SK-N-SH (cell line): Measurements from ENCODE around the gene RBM12. TPM values are rescaled to one million over a fixed set of nuclear protein-coding genes. Genes with fewer than 3 reads are reported as not detected.

ENCODE experiments used
- CTCF ChIA-PET: fragments of 300-600, 350-600 bp; formaldehyde crosslinking; extraction: SDS; loops from one replicate; lab custom pipeline; 2021; lab: Yijun Ruan, JAX
- POLR2A ChIA-PET: fragments of 350-600 bp; sonication (Branson Sonifier 250); formaldehyde crosslinking; extraction: SDS; loops from one replicate; lab custom pipeline; 2020; ENCODE audit warnings: antibody characterized with exemption, inconsistent platforms; lab: Yijun Ruan, JAX
- DNase-seq: peaks from one replicate; pipeline ENCODE4 v3.0.0; 2012
- H2AFZ ChIP-seq: fragments of 200-600 bp; sonication (generic); 2 replicates; pipeline ENCODE4 v1.8.1; 2016; ENCODE audit warnings: antibody characterized with exemption, mild to moderate bottlenecking, low read depth
- H3F3A ChIP-seq: fragments of 200-600 bp; sonication (generic); replicated peaks from 2 replicates; pipeline ENCODE3; 2016; ENCODE audit warnings: antibody characterized with exemption, mild to moderate bottlenecking; ENCODE audit not compliant: insufficient read depth
- H3K27ac ChIP-seq, 2 experiments: fragments of 200-500 bp in 1 of 2; fragments of 200-600 bp in 1 of 2; sonication (Bioruptor generic) in 1 of 2; sonication (generic), shearing (Covaris generic) in 1 of 2; 2 replicates each; pipeline versions ENCODE4 v1.5.1 to v1.6.1; 2014 to 2016; ENCODE audit warnings: low read depth in 2 of 2, inconsistent platforms in 1 of 2, low read length in 1 of 2, mild to moderate bottlenecking in 1 of 2, mixed read lengths in 1 of 2
- H3K27me3 ChIP-seq: fragments of 200-600 bp; sonication (generic), shearing (Covaris generic); 2 replicates; pipeline ENCODE4 v1.6.1; 2016; ENCODE audit warnings: mixed run types; ENCODE audit not compliant: insufficient read depth
- H3K36me3 ChIP-seq, 2 experiments: fragments of 200-500 bp in 1 of 2; fragments of 200-600 bp in 1 of 2; sonication (Bioruptor generic) in 1 of 2; sonication (generic) in 1 of 2; replicated peaks in 1 of 2; 2 replicates each; pipeline versions ENCODE3 to v1.5.1; 2014 to 2016; ENCODE audit warnings: low read length in 1 of 2, mild to moderate bottlenecking in 1 of 2; ENCODE audit not compliant: insufficient read depth in 2 of 2, control insufficient read depth in 1 of 2
- H3K4me1 ChIP-seq, 2 experiments: fragments of 200-500 bp in 1 of 2; fragments of 200-600 bp in 1 of 2; sonication (Bioruptor generic) in 1 of 2; sonication (generic), shearing (Covaris generic) in 1 of 2; 2 replicates each; pipeline versions ENCODE4 v1.5.1 to v1.6.1; 2014 to 2016; ENCODE audit warnings: low read depth in 1 of 2, low read length in 1 of 2, mixed run types in 1 of 2; ENCODE audit not compliant: insufficient read depth in 2 of 2, control insufficient read depth in 1 of 2
- H3K4me2 ChIP-seq: fragments of 200-600 bp; sonication (generic), shearing (Covaris generic); 2 replicates; pipeline ENCODE4 v1.6.1; 2017; ENCODE audit warnings: mixed run types
- H3K4me3 ChIP-seq, 2 experiments: fragments of 200-500 bp in 1 of 2; fragments of 200-600 bp in 1 of 2; sonication (Bioruptor generic) in 1 of 2; sonication (generic), shearing (Covaris generic) in 1 of 2; 2 replicates each; pipeline versions ENCODE4 v1.5.1 to v1.8.1; 2014 to 2016; ENCODE audit warnings: low read depth in 2 of 2, inconsistent platforms in 1 of 2, low read length in 1 of 2, mild to moderate bottlenecking in 1 of 2, mixed read lengths in 1 of 2, moderate library complexity in 1 of 2
- H3K79me2 ChIP-seq: fragments of 200-600 bp; sonication (generic); 2 replicates; pipeline ENCODE4 v1.8.1; 2017; ENCODE audit warnings: mild to moderate bottlenecking; ENCODE audit not compliant: insufficient read depth
- H3K9ac ChIP-seq: fragments of 200-600 bp; sonication (generic); 2 replicates; pipeline ENCODE4 v1.6.1; 2017; ENCODE audit warnings: mixed run types
- H3K9me2 ChIP-seq: fragments of 200-600 bp; sonication (generic); 2 replicates; pipeline ENCODE4 v1.6.1; 2017; ENCODE audit warnings: mixed run types
- H3K9me3 ChIP-seq: fragments of 200-600 bp; sonication (generic); 2 replicates; pipeline ENCODE4 v1.6.1; 2017; ENCODE audit warnings: mixed run types, mild to moderate bottlenecking, moderate library complexity
- H4K20me1 ChIP-seq: fragments of 200-600 bp; sonication (generic); 2 replicates; pipeline ENCODE4 v1.6.1; 2017; ENCODE audit warnings: mild to moderate bottlenecking, mixed run types; ENCODE audit not compliant: insufficient read depth
- EP300 ChIP-seq, 2 experiments: IDR thresholded peaks; 2 replicates each; pipeline versions ENCODE4 v1.4.0 to v1.6.1; 2012; ENCODE audit warnings: borderline replicate concordance in 1 of 2, low read depth in 1 of 2, low read length in 1 of 2
- EZH2phosphoT487 ChIP-seq: fragments of 200-600 bp; sonication (generic); IDR thresholded peaks from 2 replicates; pipeline ENCODE4 v1.6.1; 2017; ENCODE audit warnings: low read depth, mixed run types, mild to moderate bottlenecking, antibody characterized with exemption, moderate library complexity, borderline replicate concordance
- FOSL2 ChIP-seq: IDR thresholded peaks from 2 replicates; pipeline ENCODE4 v1.4.0; 2012; ENCODE audit warnings: low read depth, mild to moderate bottlenecking, moderate library complexity, borderline replicate concordance
- FOXJ3 ChIP-seq: sonication (generic); formaldehyde crosslinking; IDR thresholded peaks from 2 replicates; pipeline ENCODE4 v1.5.1; 2020; ENCODE audit warnings: mild to moderate bottlenecking, missing genetic modification reagents
- FOXM1 ChIP-seq: IDR thresholded peaks from 2 replicates; pipeline ENCODE4 v1.4.0; 2012; ENCODE audit warnings: low read depth, mild to moderate bottlenecking
- IRF3 ChIP-seq: fragments of 150-350 bp; IDR thresholded peaks from 2 replicates; pipeline ENCODE4 v1.6.1; 2016; ENCODE audit warnings: mild to moderate bottlenecking, low read depth, low read length
- NRF1 ChIP-seq: IDR thresholded peaks from 2 replicates; pipeline ENCODE4 v1.6.1; 2012; ENCODE audit warnings: low read depth, mild to moderate bottlenecking, low read length
- RCOR1 ChIP-seq: fragments of 150-350 bp; IDR thresholded peaks from 2 replicates; pipeline ENCODE4 v1.6.1; 2017; ENCODE audit warnings: antibody characterized with exemption, low read length
- REST ChIP-seq: IDR thresholded peaks from 2 replicates; pipeline ENCODE4 v1.6.1; 2012; ENCODE audit warnings: mild to moderate bottlenecking, low read depth, low read length, moderate library complexity
- RFX5 ChIP-seq: IDR thresholded peaks from 2 replicates; pipeline ENCODE4 v1.6.1; 2012; ENCODE audit warnings: mild to moderate bottlenecking, improper control_type of control experiment, low read length
- SIN3A ChIP-seq: IDR thresholded peaks from 2 replicates; pipeline ENCODE4 v1.6.1; 2012; ENCODE audit warnings: low read depth, mild to moderate bottlenecking, low read length, moderate library complexity, borderline replicate concordance
- SMC3 ChIP-seq: IDR thresholded peaks from 2 replicates; pipeline ENCODE4 v1.6.1; 2012; ENCODE audit warnings: low read depth, low read length, improper control_type of control experiment
- TCF12 ChIP-seq: IDR thresholded peaks from 2 replicates; pipeline ENCODE4 v1.4.0; 2012
- TEAD4 ChIP-seq: IDR thresholded peaks from 2 replicates; pipeline ENCODE4 v1.4.0; 2012; ENCODE audit warnings: mild to moderate bottlenecking, borderline replicate concordance; ENCODE audit not compliant: insufficient read depth
- YY1 ChIP-seq: IDR thresholded peaks from 2 replicates; pipeline ENCODE4 v1.4.0; 2012; ENCODE audit warnings: low read depth, mild to moderate bottlenecking
- WGBS: methylation state at CpG from one replicate; pipeline ENCODE4 v1.1.6; 2017; ENCODE audit warnings: low lambda C conversion rate; 5-methylcytosine and 5-hydroxymethylcytosine counted together
- polyA plus RNA-seq, 3 experiments: library from polyadenylated mRNA; depleted of rRNA; stranded (reverse); fragments of >200 nt; gene quantifications; 2 replicates each; pipeline ENCODE4 v1.2.3, GENCODE V29; 2012
- TF ChIP-seq, protein P1 (sequence below): IDR thresholded peaks from 2 replicates; pipeline ENCODE4 v1.4.0; 2012; ENCODE audit warnings: low read depth, borderline replicate concordance
- TF ChIP-seq, protein P2 (sequence below): IDR thresholded peaks from 2 replicates; pipeline ENCODE4 v1.4.0; 2012; ENCODE audit warnings: low read depth
- TF ChIP-seq, protein P3 (sequence below): fragments of 150-350 bp; IDR thresholded peaks from 2 replicates; pipeline ENCODE4 v1.6.1; 2017; ENCODE audit warnings: antibody characterized with exemption, low read length, low read depth, borderline replicate concordance
- TF ChIP-seq, protein P4 (sequence below): IDR thresholded peaks from 2 replicates; pipeline ENCODE4 v1.4.0; 2012; ENCODE audit warnings: low read depth, borderline replicate concordance

Gene RBM12
- polyA plus RNA-seq, 1 of the 3 experiments (the other 2 are of a cell fraction), result 41.9 TPM

DNA sequence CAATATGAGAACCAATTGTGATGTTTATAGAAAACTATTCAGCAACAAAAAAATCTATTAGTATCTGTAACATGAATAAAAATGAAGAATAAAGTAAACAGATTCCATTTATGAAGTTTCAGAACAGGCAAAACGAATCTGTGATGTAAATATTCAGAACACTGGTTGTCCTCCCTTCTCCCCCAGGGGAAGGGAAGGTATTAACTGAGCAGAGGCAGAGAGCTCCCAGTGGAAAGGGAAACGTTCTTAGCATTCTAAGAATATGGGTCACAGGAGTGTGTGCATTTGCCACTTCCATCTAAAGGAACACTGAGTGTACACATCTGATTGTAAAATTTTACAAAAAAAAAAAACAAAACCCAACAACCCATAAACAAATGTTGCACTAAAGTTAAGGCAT lies 25.9 kb downstream of the RBM12 start:
- Histone ChIP-seq H3F3A (peaks cover 3% of the 10 kb centered on the region), H3K9me3 (no peaks in the 10 kb centered on the region), H3K4me3 (no peak overlapping the region), H3K79me2 (peaks cover 100% of the 10 kb centered on the region), H2AFZ (no peak overlapping the region), H3K4me1 (no peaks in the 10 kb centered on the region), H3K27ac (no peak overlapping the region), H3K4me2 (no peak overlapping the region), H3K9me2 (no peaks in the 10 kb centered on the region), H3K9ac (no peak overlapping the region), H4K20me1 (peaks cover 94% of the 10 kb centered on the region), H3K27me3 (no peaks in the 10 kb centered on the region), H3K36me3 (peaks cover 2 to 3% of the 10 kb centered on the region in 2 experiments)
- ChIA-PET POLR2A (no interaction called here), CTCF (interaction anchor here (0.6 kb wide), 1 partner anchor 39 kb away, joined by 4 read pairs; no protein-coding TSS in a partner anchor)
- TF ChIP-seq EZH2phosphoT487 (no peak), RCOR1 (no peak), FOXJ3 (CRISPR knock-in tag) (no peak), TEAD4 (no peak)
- 73% methylated on average over 2 of the region's 2 CpGs for WGBS
- DNase-seq, result no peak

DNA sequence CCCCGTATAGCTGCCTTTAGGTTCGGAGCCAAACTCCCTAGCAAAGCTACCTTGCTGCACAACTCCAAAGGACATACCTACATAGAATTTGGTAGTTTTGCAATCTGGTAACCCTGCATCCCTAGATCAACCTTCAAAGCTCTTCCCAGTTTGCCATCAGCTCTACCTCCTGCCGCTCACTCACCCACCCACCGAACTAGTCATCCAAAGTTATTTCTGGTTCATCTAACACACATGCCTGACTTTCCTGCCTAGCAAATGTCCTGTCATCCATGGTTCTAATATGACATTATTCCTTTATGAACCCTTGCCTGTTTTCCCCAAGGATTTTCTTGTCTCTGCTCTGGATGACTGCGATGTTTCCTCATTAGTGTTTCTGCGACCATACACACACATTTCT lies 27.4 kb downstream of the RBM12 start:
- POLR2A ChIA-PET, result interaction anchor here (0.5 kb wide), 1 partner anchor 11 kb away, joined by 3 read pairs; no protein-coding TSS in a partner anchor
- Histone ChIP-seq H3K9me2 (no peaks in the 10 kb centered on the region), H3K27me3 (no peaks in the 10 kb centered on the region), H3F3A (peaks cover 3% of the 10 kb centered on the region), H3K4me3 (no peak overlapping the region), H2AFZ (no peak overlapping the region), H3K4me2 (no peak overlapping the region), H3K4me1 (no peaks in the 10 kb centered on the region), H3K36me3 (peaks cover 3 to 4% of the 10 kb centered on the region in 2 experiments), H3K9me3 (no peaks in the 10 kb centered on the region), H3K27ac (no peak overlapping the region), H4K20me1 (peaks cover 92% of the 10 kb centered on the region), H3K79me2 (peaks cover 99% of the 10 kb centered on the region), H3K9ac (no peak overlapping the region)
- DNase-seq, result no peak
- WGBS, result 97% methylated on average over 6 of the region's 6 CpGs
- CTCF ChIA-PET, result interaction anchor here (0.8 to 4.6 kb wide), 3 partner anchors 17 to 174 kb away, joined by 3 to 30 read pairs (median 3); no protein-coding TSS in a partner anchor
- TF ChIP-seq, protein P1, sequence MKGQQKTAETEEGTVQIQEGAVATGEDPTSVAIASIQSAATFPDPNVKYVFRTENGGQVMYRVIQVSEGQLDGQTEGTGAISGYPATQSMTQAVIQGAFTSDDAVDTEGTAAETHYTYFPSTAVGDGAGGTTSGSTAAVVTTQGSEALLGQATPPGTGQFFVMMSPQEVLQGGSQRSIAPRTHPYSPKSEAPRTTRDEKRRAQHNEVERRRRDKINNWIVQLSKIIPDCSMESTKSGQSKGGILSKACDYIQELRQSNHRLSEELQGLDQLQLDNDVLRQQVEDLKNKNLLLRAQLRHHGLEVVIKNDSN, result no peak
- TF ChIP-seq SIN3A (no peak), RFX5 (no peak), NRF1 (no peak), YY1 (no peak), EP300 (IDR thresholded peaks at IDR 0.05; ENCODE audit: borderline replicate concordance in 1 of 2, low read depth in 1 of 2, low read length in 1 of 2) (no peak), FOSL2 (no peak), REST (no peak), TCF12 (no peak), SMC3 (no peak), FOXM1 (no peak), FOXJ3 (CRISPR knock-in tag) (no peak), IRF3 (no peak), RCOR1 (no peak)
- TF ChIP-seq, protein P2, sequence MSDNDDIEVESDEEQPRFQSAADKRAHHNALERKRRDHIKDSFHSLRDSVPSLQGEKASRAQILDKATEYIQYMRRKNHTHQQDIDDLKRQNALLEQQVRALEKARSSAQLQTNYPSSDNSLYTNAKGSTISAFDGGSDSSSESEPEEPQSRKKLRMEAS, result no peak
- TF ChIP-seq, protein P3, sequence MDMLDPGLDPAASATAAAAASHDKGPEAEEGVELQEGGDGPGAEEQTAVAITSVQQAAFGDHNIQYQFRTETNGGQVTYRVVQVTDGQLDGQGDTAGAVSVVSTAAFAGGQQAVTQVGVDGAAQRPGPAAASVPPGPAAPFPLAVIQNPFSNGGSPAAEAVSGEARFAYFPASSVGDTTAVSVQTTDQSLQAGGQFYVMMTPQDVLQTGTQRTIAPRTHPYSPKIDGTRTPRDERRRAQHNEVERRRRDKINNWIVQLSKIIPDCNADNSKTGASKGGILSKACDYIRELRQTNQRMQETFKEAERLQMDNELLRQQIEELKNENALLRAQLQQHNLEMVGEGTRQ, result no peak
- TF ChIP-seq, protein P4, sequence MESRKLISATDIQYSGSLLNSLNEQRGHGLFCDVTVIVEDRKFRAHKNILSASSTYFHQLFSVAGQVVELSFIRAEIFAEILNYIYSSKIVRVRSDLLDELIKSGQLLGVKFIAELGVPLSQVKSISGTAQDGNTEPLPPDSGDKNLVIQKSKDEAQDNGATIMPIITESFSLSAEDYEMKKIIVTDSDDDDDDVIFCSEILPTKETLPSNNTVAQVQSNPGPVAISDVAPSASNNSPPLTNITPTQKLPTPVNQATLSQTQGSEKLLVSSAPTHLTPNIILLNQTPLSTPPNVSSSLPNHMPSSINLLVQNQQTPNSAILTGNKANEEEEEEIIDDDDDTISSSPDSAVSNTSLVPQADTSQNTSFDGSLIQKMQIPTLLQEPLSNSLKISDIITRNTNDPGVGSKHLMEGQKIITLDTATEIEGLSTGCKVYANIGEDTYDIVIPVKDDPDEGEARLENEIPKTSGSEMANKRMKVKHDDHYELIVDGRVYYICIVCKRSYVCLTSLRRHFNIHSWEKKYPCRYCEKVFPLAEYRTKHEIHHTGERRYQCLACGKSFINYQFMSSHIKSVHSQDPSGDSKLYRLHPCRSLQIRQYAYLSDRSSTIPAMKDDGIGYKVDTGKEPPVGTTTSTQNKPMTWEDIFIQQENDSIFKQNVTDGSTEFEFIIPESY, result no peak
